Glomerular endothelial cell (primary cell): ENCODE measurements around the gene MTX2. TPM values are rescaled to one million over a fixed set of nuclear protein-coding genes. Genes with fewer than 3 reads are reported as not detected.

Source experiments
- DNase-seq: peaks from one replicate; pipeline ENCODE4 v3.0.0-alpha.2; 2011; ENCODE audit warnings: low read depth, low spot score; ENCODE audit errors: extremely low read depth
- total RNA-seq: library from RNA; depleted of rRNA; stranded (reverse); fragments of >200 nt; gene quantifications from 2 replicates; pipeline ENCODE4 v1.2.3, GENCODE V29; 2015

MTX2 gene
- 46.3 and 48.2 TPM in 2 replicates for total RNA-seq

GRCh38 chr2:176269319-176270099, at the start of gene MTX2:
TSS of gene MTX2 (plus strand) at chr2:176269442. CDS start at chr2:176269630, 188 bp downstream.
- DNase-seq = no peak

- DNase-seq = no peak
These were observed 41.4 kb upstream of the MTX2 start for GRCh38 chr2:176227874-176228273.

- DNase-seq = no peak
These were observed 35.1 kb upstream of the MTX2 start for GRCh38 chr2:176234156-176234555.

GRCh38 chr2:176234940-176235339, 34.3 kb upstream of the MTX2 start:
- DNase-seq = no peak

- DNase-seq = no peak
These were observed 31.8 kb upstream of the MTX2 start for GRCh38 chr2:176237456-176237855.

- no peak for DNase-seq
These were observed 30.2 kb upstream of the MTX2 start for GRCh38 chr2:176239031-176239430.

GRCh38 chr2:176240301-176240700, 28.9 kb upstream of the MTX2 start:
- DNase-seq = no peak

- no peak for DNase-seq
These were observed 27.0 kb upstream of the MTX2 start for GRCh38 chr2:176242276-176242675.

GRCh38 chr2:176246331-176246730, 22.9 kb upstream of the MTX2 start:
- DNase-seq = no peak

- no peak for DNase-seq
These were observed 21.4 kb upstream of the MTX2 start for GRCh38 chr2:176247859-176248258.

- DNase-seq = no peak
These were observed 17.3 kb upstream of the MTX2 start for GRCh38 chr2:176251928-176252327.

- DNase-seq = no peak
These were observed 8.6 kb upstream of the MTX2 start for GRCh38 chr2:176260689-176261088.

- DNase-seq = no peak
These were observed 8.1 kb upstream of the MTX2 start for GRCh38 chr2:176261136-176261535.

- DNase-seq = no peak
These were observed 295 bp upstream of the MTX2 start for GRCh38 chr2:176268976-176269318.

GRCh38 chr2:176270100-176270750, 983 bp downstream of the MTX2 start:
- DNase-seq = no peak

- no peak for DNase-seq
These were observed 3.7 kb downstream of the MTX2 start for GRCh38 chr2:176272870-176273459.

- no peak for DNase-seq
These were observed 9.7 kb downstream of the MTX2 start for GRCh38 chr2:176278927-176279326.

GRCh38 chr2:176280156-176280555, 10.9 kb downstream of the MTX2 start:
- no peak for DNase-seq

- DNase-seq = no peak
These were observed 11.8 kb downstream of the MTX2 start for GRCh38 chr2:176280867-176281658.

- DNase-seq = peak; percentile 66
These were observed 14.2 kb downstream of the MTX2 start for GRCh38 chr2:176283291-176284068.
